ENCODE results near the gene WDR20. TPM values are rescaled to one million over a fixed set of nuclear protein-coding genes. Genes with fewer than 3 reads are reported as not detected.

Gene WDR20, protein sequence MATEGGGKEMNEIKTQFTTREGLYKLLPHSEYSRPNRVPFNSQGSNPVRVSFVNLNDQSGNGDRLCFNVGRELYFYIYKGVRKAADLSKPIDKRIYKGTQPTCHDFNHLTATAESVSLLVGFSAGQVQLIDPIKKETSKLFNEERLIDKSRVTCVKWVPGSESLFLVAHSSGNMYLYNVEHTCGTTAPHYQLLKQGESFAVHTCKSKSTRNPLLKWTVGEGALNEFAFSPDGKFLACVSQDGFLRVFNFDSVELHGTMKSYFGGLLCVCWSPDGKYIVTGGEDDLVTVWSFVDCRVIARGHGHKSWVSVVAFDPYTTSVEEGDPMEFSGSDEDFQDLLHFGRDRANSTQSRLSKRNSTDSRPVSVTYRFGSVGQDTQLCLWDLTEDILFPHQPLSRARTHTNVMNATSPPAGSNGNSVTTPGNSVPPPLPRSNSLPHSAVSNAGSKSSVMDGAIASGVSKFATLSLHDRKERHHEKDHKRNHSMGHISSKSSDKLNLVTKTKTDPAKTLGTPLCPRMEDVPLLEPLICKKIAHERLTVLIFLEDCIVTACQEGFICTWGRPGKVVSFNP
- 18.9 to 24.5 TPM (median 22.1 TPM) in 3 replicates for polyA plus RNA-seq
- 10.7 TPM for polyA plus RNA-seq (2011; ENCODE audit: low read depth)
- 12.4 and 17.2 TPM in 2 replicates for polyA plus RNA-seq (2011; cell fraction: cytosol; rRNA removed)
- 30.0 and 30.9 TPM in 2 replicates for polyA plus RNA-seq (2011; cell fraction: nucleus; rRNA removed)
- 16.5 and 19.0 TPM in 2 replicates for polyA plus RNA-seq (2012; ENCODE audit: low replicate concordance)
- polyA minus RNA-seq, result 20.1 to 30.0 TPM (median 26.9 TPM) in 3 replicates
- polyA minus RNA-seq (2011; cell fraction: cytosol; rRNA and poly(A)+ RNA removed), result 19.6 TPM
- polyA minus RNA-seq (2011; cell fraction: nucleus; rRNA and poly(A)+ RNA removed), result 19.0 and 31.1 TPM in 2 replicates

DNA sequence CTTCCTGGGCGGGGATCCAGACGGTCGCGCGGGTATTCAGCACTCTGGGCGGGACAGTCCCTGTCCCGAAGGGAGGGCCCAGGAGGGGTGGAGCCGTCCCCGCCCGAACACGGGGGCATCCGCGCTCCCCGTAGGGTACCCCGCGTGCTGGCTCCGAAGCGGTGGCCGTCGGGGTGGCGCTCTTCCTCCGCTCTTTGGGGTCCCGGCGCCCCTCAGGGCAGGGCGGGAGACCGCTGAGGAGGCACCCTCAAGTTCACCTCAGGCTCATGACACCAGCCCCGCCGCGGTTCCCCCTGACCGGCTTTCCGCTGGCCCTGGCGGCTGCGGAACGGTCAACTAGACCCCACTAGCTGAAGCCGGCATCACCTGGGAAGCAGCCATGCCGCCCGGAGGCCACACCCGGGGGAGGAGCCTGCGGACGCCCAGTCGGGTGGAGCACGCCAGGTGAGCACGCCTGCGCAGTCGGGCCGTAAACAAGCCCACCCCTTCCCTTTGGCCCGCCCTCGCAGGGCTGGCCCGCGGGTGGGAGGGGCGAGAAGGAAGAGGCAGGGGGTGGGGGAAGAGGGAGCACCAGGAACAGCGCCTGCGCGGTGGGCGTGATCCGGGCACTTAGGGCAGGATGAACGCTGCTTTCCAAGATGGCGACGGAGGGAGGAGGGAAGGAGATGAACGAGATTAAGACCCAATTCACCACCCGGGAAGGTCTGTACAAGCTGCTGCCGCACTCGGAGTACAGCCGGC, at the start of gene WDR20:
TSS of gene WDR20 (plus strand) at position 612 of the 741 bp plus-strand sequence. CDS start at position 639, 27 bp downstream.
- Histone ChIP-seq H4K20me1 (ENCODE audit: control insufficient read depth, extremely low read depth, insufficient read depth, low read length) (peaks cover 7% of the 10 kb centered on the region), H3K9ac (ENCODE audit: control insufficient read depth, extremely low read depth, insufficient read depth, low read length) (peak within 1 kb of the TSS; percentile 90), H3K9me1 (ENCODE audit: control insufficient read depth, extremely low read depth, insufficient read depth, low read length) (no peaks in the 10 kb centered on the region), H3K27ac (ENCODE audit: control insufficient read depth, insufficient read depth, low read length) (peak within 1 kb of the TSS; percentile 82), H3K27me3 (ENCODE audit: control insufficient read depth, extremely low read depth, insufficient read depth, low read length) (no peaks in the 10 kb centered on the region), H3K36me3 (ENCODE audit: control insufficient read depth in 2 of 2, extremely low read depth in 1 of 2, insufficient read depth in 2 of 2, low read length in 2 of 2) (peaks cover 0 to 5% of the 10 kb centered on the region in 2 experiments), H3K4me3 (ENCODE audit: control insufficient read depth in 2 of 3, extremely low read depth in 1 of 3, insufficient read depth in 2 of 3, low read depth in 1 of 3, low read length in 3 of 3) (peak within 1 kb of the TSS; percentile 98 to 99 (median 99)), H3K9me3 (ENCODE audit: control insufficient read depth, low read depth, low read length) (no peaks in the 10 kb centered on the region), H3K4me1 (ENCODE audit: control insufficient read depth, extremely low read depth, insufficient read depth, low read length) (peaks cover 8% of the 10 kb centered on the region), H3K4me2 (ENCODE audit: control insufficient read depth, extremely low read depth, insufficient read depth, low read depth, low read length) (peak within 1 kb of the TSS; percentile 93), H3K79me2 (ENCODE audit: control insufficient read depth, insufficient read depth, low read length) (peaks cover 65% of the 10 kb centered on the region), H2AFZ (ENCODE audit: control insufficient read depth, low read length) (peak within 1 kb of the TSS; percentile 99)
- TF ChIP-seq, protein P1, sequence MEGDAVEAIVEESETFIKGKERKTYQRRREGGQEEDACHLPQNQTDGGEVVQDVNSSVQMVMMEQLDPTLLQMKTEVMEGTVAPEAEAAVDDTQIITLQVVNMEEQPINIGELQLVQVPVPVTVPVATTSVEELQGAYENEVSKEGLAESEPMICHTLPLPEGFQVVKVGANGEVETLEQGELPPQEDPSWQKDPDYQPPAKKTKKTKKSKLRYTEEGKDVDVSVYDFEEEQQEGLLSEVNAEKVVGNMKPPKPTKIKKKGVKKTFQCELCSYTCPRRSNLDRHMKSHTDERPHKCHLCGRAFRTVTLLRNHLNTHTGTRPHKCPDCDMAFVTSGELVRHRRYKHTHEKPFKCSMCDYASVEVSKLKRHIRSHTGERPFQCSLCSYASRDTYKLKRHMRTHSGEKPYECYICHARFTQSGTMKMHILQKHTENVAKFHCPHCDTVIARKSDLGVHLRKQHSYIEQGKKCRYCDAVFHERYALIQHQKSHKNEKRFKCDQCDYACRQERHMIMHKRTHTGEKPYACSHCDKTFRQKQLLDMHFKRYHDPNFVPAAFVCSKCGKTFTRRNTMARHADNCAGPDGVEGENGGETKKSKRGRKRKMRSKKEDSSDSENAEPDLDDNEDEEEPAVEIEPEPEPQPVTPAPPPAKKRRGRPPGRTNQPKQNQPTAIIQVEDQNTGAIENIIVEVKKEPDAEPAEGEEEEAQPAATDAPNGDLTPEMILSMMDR (optimal IDR thresholded peaks at IDR 0.05 in 1 of 3, IDR thresholded peaks at IDR 0.05 in 1 of 3, conservative IDR thresholded peaks at IDR 0.05 in 1 of 3; ENCODE audit: extremely low read depth in 1 of 3, insufficient read depth in 2 of 3, low read length in 3 of 3), result peak in 1 of 3 experiments; percentile 38
- no peak for TF ChIP-seq EZH2 (IDR thresholded peaks at IDR 0.05; ENCODE audit: low read length)
- dilution Hi-C loops (cut with MboI; ENCODE audit: extremely low pct_ligation_motif_present, low sequenced_read_pairs), result no loop called here
- FAIRE-seq (no peak), DNase-seq (ENCODE audit: low read depth, low spot score) (peak; percentile 88)

DNA sequence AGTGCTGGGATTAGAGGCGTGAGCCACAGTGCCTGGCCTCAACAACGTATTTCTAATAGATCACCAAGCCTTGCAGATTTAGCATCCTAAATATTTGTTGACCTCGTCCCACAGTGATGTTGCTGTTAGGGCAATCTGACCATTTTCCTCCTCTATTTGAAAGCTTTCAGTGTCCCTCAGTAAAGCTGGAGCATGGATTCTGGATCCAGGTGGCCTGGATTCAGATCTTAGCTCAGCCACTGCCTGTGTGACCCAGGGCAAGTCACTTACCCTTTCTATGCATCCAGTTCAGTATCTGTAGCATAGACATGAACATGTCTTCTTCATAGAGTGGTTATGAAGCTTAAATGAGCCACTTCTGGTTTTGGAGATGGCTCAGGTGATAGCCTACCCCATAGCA, 49.0 kb upstream of the WDR20 start:
- dilution Hi-C loops (cut with MboI; ENCODE audit: extremely low pct_ligation_motif_present, low sequenced_read_pairs), result no loop called here
- no peak overlapping the region for H3K4me3 ChIP-seq (ENCODE audit: control insufficient read depth in 2 of 3, extremely low read depth in 1 of 3, insufficient read depth in 2 of 3, low read depth in 1 of 3, low read length in 3 of 3)
- no peaks in the 10 kb centered on the region for H3K9me3 ChIP-seq (ENCODE audit: control insufficient read depth, low read depth, low read length)
- no peak overlapping the region for H3K4me2 ChIP-seq (ENCODE audit: control insufficient read depth, extremely low read depth, insufficient read depth, low read depth, low read length)
- DNase-seq (ENCODE audit: low read depth, low spot score) (no peak), FAIRE-seq (no peak)
- peaks cover 0 to 2% of the 10 kb centered on the region in 2 experiments for H3K36me3 ChIP-seq (ENCODE audit: control insufficient read depth in 2 of 2, extremely low read depth in 1 of 2, insufficient read depth in 2 of 2, low read length in 2 of 2)
- H3K9ac ChIP-seq (ENCODE audit: control insufficient read depth, extremely low read depth, insufficient read depth, low read length), result no peak overlapping the region
- H3K79me2 ChIP-seq (ENCODE audit: control insufficient read depth, insufficient read depth, low read length), result peaks cover 12% of the 10 kb centered on the region
- no peaks in the 10 kb centered on the region for H3K27me3 ChIP-seq (ENCODE audit: control insufficient read depth, extremely low read depth, insufficient read depth, low read length)
- TF ChIP-seq EZH2 (IDR thresholded peaks at IDR 0.05; ENCODE audit: low read length), result no peak
- TF ChIP-seq, protein P1 (optimal IDR thresholded peaks at IDR 0.05 in 1 of 3, IDR thresholded peaks at IDR 0.05 in 1 of 3, conservative IDR thresholded peaks at IDR 0.05 in 1 of 3; ENCODE audit: extremely low read depth in 1 of 3, insufficient read depth in 2 of 3, low read length in 3 of 3), result no peak
- H3K9me1 ChIP-seq (ENCODE audit: control insufficient read depth, extremely low read depth, insufficient read depth, low read length), result no peaks in the 10 kb centered on the region
- peaks cover 17% of the 10 kb centered on the region for H3K4me1 ChIP-seq (ENCODE audit: control insufficient read depth, extremely low read depth, insufficient read depth, low read length)
- no peak overlapping the region for H2AFZ ChIP-seq (ENCODE audit: control insufficient read depth, low read length)
- no peaks in the 10 kb centered on the region for H4K20me1 ChIP-seq (ENCODE audit: control insufficient read depth, extremely low read depth, insufficient read depth, low read length)
- H3K27ac ChIP-seq (ENCODE audit: control insufficient read depth, insufficient read depth, low read length), result no peak overlapping the region
